MM.1S (cell line): Measurements from ENCODE around the gene GPBP1L1.
"Not testable (repeated sequence)": the region's sequence is repeated elsewhere in the genome, so short reads cannot be mapped to it uniquely, and the experiment has no call there.

Experiments used
- DNase-seq: peaks from one replicate; pipeline ENCODE4 v3.0.0-alpha.2; 2015
- H2AFZ ChIP-seq: fragments of 300-600 bp; sonication (generic); 2 replicates; pipeline ENCODE4 v1.6.0; 2016; ENCODE audit warnings: antibody characterized with exemption, low read length
- H3F3A ChIP-seq: fragments of 300-600 bp; sonication (generic); 2 replicates; pipeline ENCODE4 v1.6.1; 2016; ENCODE audit warnings: mild to moderate bottlenecking, antibody characterized with exemption, low read length, moderate library complexity, mixed read lengths; ENCODE audit not compliant: insufficient read depth
- H3K27ac ChIP-seq: fragments of 300-600 bp; sonication (generic); 2 replicates; pipeline ENCODE4 v1.5.1; 2016; ENCODE audit warnings: mild to moderate bottlenecking, low read length
- H3K27me3 ChIP-seq: fragments of 300-600 bp; sonication (generic); replicated peaks from 2 replicates; pipeline ENCODE4 v1.6.0; 2016; ENCODE audit warnings: low read length; ENCODE audit not compliant: insufficient read depth
- H3K36me3 ChIP-seq: fragments of 300-600 bp; sonication (generic); replicated peaks from 2 replicates; pipeline ENCODE4 v1.6.1; 2016; ENCODE audit warnings: mild to moderate bottlenecking, low read length, mixed read lengths; ENCODE audit not compliant: insufficient read depth
- H3K4me1 ChIP-seq: fragments of 300-600 bp; sonication (generic); 2 replicates; pipeline ENCODE4 v1.6.1; 2016; ENCODE audit warnings: low read length, mixed read lengths
- H3K4me2 ChIP-seq: fragments of 300-600 bp; sonication (generic); 2 replicates; pipeline ENCODE4 v1.6.0; 2016; ENCODE audit warnings: low read depth, low read length
- H3K4me3 ChIP-seq: fragments of 300-600 bp; sonication (generic); 2 replicates; pipeline ENCODE4 v1.5.1; 2016; ENCODE audit warnings: low read length, mixed read lengths
- H3K79me2 ChIP-seq: fragments of 300-600 bp; sonication (generic); 2 replicates; pipeline ENCODE4 v1.6.1; 2016; ENCODE audit warnings: mixed run types, low read length, mixed read lengths
- H3K9ac ChIP-seq: fragments of 300-600 bp; sonication (generic); 2 replicates; pipeline ENCODE4 v1.6.1; 2016; ENCODE audit warnings: low read length, mixed read lengths
- H3K9me2 ChIP-seq: fragments of 300-600 bp; sonication (generic); replicated peaks from 2 replicates; pipeline ENCODE4 v1.6.1; 2016; ENCODE audit warnings: mild to moderate bottlenecking, low read length, mixed read lengths; ENCODE audit not compliant: insufficient read depth
- H3K9me3 ChIP-seq: fragments of 300-600 bp; sonication (generic); replicated peaks from 2 replicates; pipeline ENCODE4 v1.6.1; 2016; ENCODE audit warnings: mild to moderate bottlenecking, low read length, mixed read lengths; ENCODE audit not compliant: insufficient read depth
- H4K20me1 ChIP-seq: fragments of 300-600 bp; sonication (generic); 2 replicates; pipeline ENCODE4 v1.6.1; 2016; ENCODE audit warnings: mild to moderate bottlenecking, low read length, moderate library complexity, mixed read lengths; ENCODE audit not compliant: insufficient read depth
- CTCF ChIP-seq: fragments of 300-600 bp; sonication (generic); IDR thresholded peaks from 2 replicates; pipeline ENCODE4 v1.5.1; 2016; ENCODE audit warnings: antibody characterized with exemption, low read length, mixed read lengths
- EZH2 ChIP-seq: fragments of 300-600 bp; sonication (generic); optimal IDR thresholded peaks from 2 replicates; pipeline ENCODE3; 2017; ENCODE audit warnings: low read depth, mild to moderate bottlenecking, antibody characterized with exemption, low read length, mixed read lengths
- EZH2phosphoT487 ChIP-seq: fragments of 300-600 bp; sonication (generic); IDR thresholded peaks from 2 replicates; pipeline ENCODE4 v1.6.1; 2018; ENCODE audit warnings: antibody characterized with exemption, low read length

The GPBP1L1 gene

DNA sequence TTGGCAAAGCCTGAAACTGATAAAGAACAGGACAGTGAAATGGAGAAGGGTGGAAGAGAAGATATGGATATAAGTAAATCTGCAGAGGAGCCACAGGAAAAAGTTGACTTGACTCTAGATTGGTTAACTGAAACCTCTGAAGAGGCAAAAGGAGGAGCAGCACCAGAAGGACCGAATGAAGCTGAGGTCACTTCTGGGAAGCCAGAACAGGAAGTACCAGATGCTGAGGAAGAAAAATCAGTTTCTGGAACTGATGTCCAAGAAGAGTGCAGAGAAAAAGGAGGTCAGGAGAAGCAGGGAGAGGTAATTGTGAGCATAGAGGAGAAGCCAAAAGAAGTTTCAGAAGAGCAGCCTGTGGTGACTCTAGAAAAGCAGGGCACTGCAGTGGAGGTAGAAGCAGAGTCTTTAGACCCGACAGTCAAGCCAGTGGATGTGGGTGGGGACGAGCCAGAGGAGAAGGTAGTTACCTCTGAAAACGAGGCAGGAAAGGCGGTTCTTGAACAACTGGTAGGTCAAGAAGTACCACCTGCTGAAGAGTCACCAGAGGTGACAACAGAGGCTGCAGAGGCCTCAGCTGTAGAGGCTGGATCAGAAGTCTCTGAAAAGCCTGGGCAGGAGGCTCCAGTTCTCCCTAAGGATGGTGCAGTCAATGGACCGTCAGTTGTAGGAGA is 78.8 kb downstream of the GPBP1L1 start:
- no peak for TF ChIP-seq CTCF
- Histone ChIP-seq H3K9ac (no peak overlapping the region), H3F3A (peaks cover 4% of the 10 kb centered on the region; the same call in 1 of the 2 replicates), H3K27ac (no peak overlapping the region), H3K27me3 (no peaks in the 10 kb centered on the region), H3K4me1 (peaks cover 11% of the 10 kb centered on the region; the same call in 1 of the 2 replicates), H4K20me1 (no peaks in the 10 kb centered on the region; the same call in 1 of the 2 replicates), H3K79me2 (peaks cover 62% of the 10 kb centered on the region), H3K9me3 (no peaks in the 10 kb centered on the region), H3K4me2 (no peak overlapping the region), H2AFZ (no peak overlapping the region), H3K9me2 (no peaks in the 10 kb centered on the region), H3K36me3 (peaks cover 16% of the 10 kb centered on the region; the same call in 1 of the 2 replicates), H3K4me3 (no peak overlapping the region)
- DNase-seq = no peak

DNA sequence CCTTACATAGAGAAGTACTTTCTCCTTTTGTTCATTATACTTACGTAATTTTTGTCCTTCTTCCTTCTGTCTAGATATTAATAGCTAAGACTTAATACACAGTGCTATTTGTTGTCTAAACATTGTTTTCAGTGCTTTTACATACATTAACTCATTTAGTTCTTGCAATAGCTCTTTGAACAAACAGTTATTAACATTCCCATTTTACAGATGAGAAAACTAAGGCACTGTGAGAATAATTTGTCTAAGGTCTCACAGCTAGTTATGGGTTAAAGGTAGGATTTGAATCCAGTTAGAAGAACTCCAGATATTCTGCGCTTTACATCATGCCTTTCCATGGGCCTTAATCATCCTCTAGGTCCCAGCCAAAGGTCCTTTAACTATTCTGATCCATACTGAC is 82.1 kb downstream of the GPBP1L1 start:
- no peak overlapping the region for H3K4me3 ChIP-seq
- H3K4me2 ChIP-seq = no peak overlapping the region
- H3K79me2 ChIP-seq = peaks cover 88% of the 10 kb centered on the region
- DNase-seq = no peak
- H3K9me3 ChIP-seq = no peaks in the 10 kb centered on the region
- peaks cover 4% of the 10 kb centered on the region; the same call in 1 of the 2 replicates for H3F3A ChIP-seq
- H3K27ac ChIP-seq = no peak overlapping the region
- H3K9me2 ChIP-seq = no peaks in the 10 kb centered on the region
- H4K20me1 ChIP-seq = peaks cover 7% of the 10 kb centered on the region; the same call in 1 of the 2 replicates
- no peak overlapping the region for H3K9ac ChIP-seq
- H3K4me1 ChIP-seq = peaks cover 11% of the 10 kb centered on the region; the same call in 1 of the 2 replicates
- H3K27me3 ChIP-seq = no peaks in the 10 kb centered on the region
- no peak for TF ChIP-seq EZH2
- no peak for TF ChIP-seq EZH2phosphoT487
- no peak for TF ChIP-seq CTCF
- no peak overlapping the region for H2AFZ ChIP-seq
- peaks cover 9% of the 10 kb centered on the region; the same call in 1 of the 2 replicates for H3K36me3 ChIP-seq

GRCh38 chr1:45596765-45597164 is 89.6 kb downstream of the GPBP1L1 start:
- H3K4me3 ChIP-seq, H2AFZ ChIP-seq, H3K27me3 ChIP-seq, H3F3A ChIP-seq, H3K36me3 ChIP-seq, H3K4me1 ChIP-seq, H3K9ac ChIP-seq, DNase-seq, H3K9me2 ChIP-seq, H3K9me3 ChIP-seq, H3K4me2 ChIP-seq, H3K27ac ChIP-seq: not testable (repeated sequence)
- peaks cover 14% of the 10 kb centered on the region; the same call in 1 of the 2 replicates for H4K20me1 ChIP-seq
- H3K79me2 ChIP-seq = peaks cover 100% of the 10 kb centered on the region

DNA sequence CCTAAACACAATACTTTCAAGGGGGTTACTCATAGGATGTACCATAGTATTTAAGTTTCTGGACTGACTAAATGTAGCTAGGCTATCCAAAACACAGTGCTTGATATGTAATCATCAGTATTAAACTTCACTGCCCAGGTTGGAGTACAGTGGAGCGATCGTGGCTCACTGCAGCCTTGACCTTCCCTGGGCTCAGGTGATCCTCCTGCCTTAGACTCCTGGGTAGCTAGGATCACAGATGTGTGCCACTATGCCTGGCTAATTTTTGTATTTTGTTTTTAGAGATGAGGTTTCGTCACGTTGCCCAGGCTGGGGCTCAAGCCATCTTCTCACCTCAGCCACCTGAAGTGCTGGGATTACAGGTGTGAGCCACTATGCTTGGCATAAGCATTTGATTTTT is 91.9 kb downstream of the GPBP1L1 start:
- no peaks in the 10 kb centered on the region for H3K27me3 ChIP-seq
- no peak overlapping the region for H2AFZ ChIP-seq
- H3K4me3 ChIP-seq = no peak overlapping the region
- H3K36me3 ChIP-seq = peaks cover 3% of the 10 kb centered on the region; the same call in 1 of the 2 replicates
- peaks cover 23% of the 10 kb centered on the region for H4K20me1 ChIP-seq
- no peaks in the 10 kb centered on the region for H3K9me3 ChIP-seq
- H3F3A ChIP-seq = no peaks in the 10 kb centered on the region
- no peak overlapping the region for H3K27ac ChIP-seq
- no peak overlapping the region for H3K4me2 ChIP-seq
- peaks cover 100% of the 10 kb centered on the region for H3K79me2 ChIP-seq
- no peak for DNase-seq
- H3K9me2 ChIP-seq = no peaks in the 10 kb centered on the region
- H3K4me1 ChIP-seq = no peaks in the 10 kb centered on the region
- H3K9ac ChIP-seq = no peak overlapping the region
- TF ChIP-seq EZH2phosphoT487 (no peak), CTCF (no peak), EZH2 (no peak)
